H9 (cell line): ENCODE data around the gene PEMT. TPM values are rescaled to one million over a fixed set of nuclear protein-coding genes. Genes with fewer than 3 reads are reported as not detected.

ENCODE experiments used
- DNase-seq: peaks from one replicate; pipeline ENCODE4 v3.0.0-alpha.2; 2017
- H2AFZ ChIP-seq: one replicate; pipeline ENCODE4 v1.6.1; 2013; ENCODE audit warnings: mild to moderate bottlenecking, low read length, control low read depth, moderate library complexity
- H2AK5ac ChIP-seq: 2 replicates; pipeline ENCODE4 v1.6.1; 2013; ENCODE audit warnings: low read length, control low read depth, mixed read lengths; ENCODE audit not compliant: insufficient read length
- H2BK120ac ChIP-seq: one replicate; pipeline ENCODE4 v1.6.1; 2013; ENCODE audit warnings: low read depth, mild to moderate bottlenecking, low read length, control low read depth, inconsistent platforms; ENCODE audit not compliant: poor library complexity, severe bottlenecking
- H2BK12ac ChIP-seq: 2 replicates; pipeline ENCODE4 v1.6.1; 2013; ENCODE audit warnings: low read length, control low read depth, mixed read lengths, low read depth; ENCODE audit not compliant: insufficient read length
- H2BK15ac ChIP-seq: 2 replicates; pipeline ENCODE4 v1.6.1; 2013; ENCODE audit warnings: low read depth, low read length, control low read depth
- H2BK20ac ChIP-seq: one replicate; pipeline ENCODE4 v1.6.1; 2013; ENCODE audit warnings: low read depth, mild to moderate bottlenecking, low read length, control low read depth, inconsistent platforms; ENCODE audit not compliant: poor library complexity, severe bottlenecking
- H2BK5ac ChIP-seq: 2 replicates; pipeline ENCODE4 v1.6.1; 2013; ENCODE audit warnings: low read length, control low read depth, mixed read lengths; ENCODE audit not compliant: insufficient read length
- H3K14ac ChIP-seq: 2 replicates; pipeline ENCODE4 v1.6.1; 2013; ENCODE audit warnings: low read length, control low read depth; ENCODE audit not compliant: insufficient read depth
- H3K18ac ChIP-seq: 2 replicates; pipeline ENCODE4 v1.6.1; 2013; ENCODE audit warnings: low read depth, mild to moderate bottlenecking, mixed read lengths, low read length, control low read depth; ENCODE audit not compliant: insufficient read length
- H3K23ac ChIP-seq: 2 replicates; pipeline ENCODE4 v1.6.1; 2013; ENCODE audit warnings: low read length, control low read depth, mixed read lengths, low read depth; ENCODE audit not compliant: insufficient read length
- H3K23me2 ChIP-seq: 2 replicates; pipeline ENCODE4 v1.6.1; 2013; ENCODE audit warnings: low read depth, mild to moderate bottlenecking, mixed read lengths, low read length, control low read depth; ENCODE audit not compliant: insufficient read length, poor library complexity, severe bottlenecking
- H3K27ac ChIP-seq: 2 replicates; pipeline ENCODE4 v1.5.1; 2013; ENCODE audit warnings: low read length, control low read depth, mixed read lengths, low read depth; ENCODE audit not compliant: insufficient read length
- H3K27me3 ChIP-seq: 2 replicates; pipeline ENCODE4 v1.6.1; 2013; ENCODE audit warnings: low read length, control low read depth, inconsistent platforms; ENCODE audit not compliant: insufficient read depth
- H3K4ac ChIP-seq: 2 replicates; pipeline ENCODE4 v1.6.1; 2013; ENCODE audit warnings: low read depth, mild to moderate bottlenecking, control low read depth, inconsistent platforms, low read length, moderate library complexity
- H3K4me1 ChIP-seq: 2 replicates; pipeline ENCODE4 v1.6.1; 2013; ENCODE audit warnings: low read length, control low read depth, inconsistent platforms; ENCODE audit not compliant: insufficient read depth
- H3K4me2 ChIP-seq: 2 replicates; pipeline ENCODE4 v1.6.1; 2013; ENCODE audit warnings: low read length, control low read depth, mixed read lengths; ENCODE audit not compliant: insufficient read length, insufficient read depth
- H3K56ac ChIP-seq: 2 replicates; pipeline ENCODE4 v1.6.1; 2013; ENCODE audit warnings: low read depth, mild to moderate bottlenecking, mixed read lengths, low read length, control low read depth; ENCODE audit not compliant: insufficient read length
- H3K79me1 ChIP-seq: 2 replicates; pipeline ENCODE4 v1.6.1; 2013; ENCODE audit warnings: low read depth, mild to moderate bottlenecking, moderate library complexity, low read length, control low read depth, inconsistent platforms; ENCODE audit not compliant: insufficient read depth, poor library complexity, severe bottlenecking
- H3K79me2 ChIP-seq: 2 replicates; pipeline ENCODE4 v1.6.1; 2013; ENCODE audit warnings: low read length, control low read depth, inconsistent platforms; ENCODE audit not compliant: insufficient read depth
- H3K9ac ChIP-seq: 2 replicates; pipeline ENCODE4 v1.6.1; 2013; ENCODE audit warnings: low read length, control low read depth, mixed read lengths; ENCODE audit not compliant: insufficient read length; ENCODE audit errors: extremely low read depth
- H3K9me3 ChIP-seq: one replicate; pipeline ENCODE4 v1.6.1; 2013; ENCODE audit warnings: low read depth, low read length, inconsistent platforms; ENCODE audit not compliant: control insufficient read depth
- H3T11ph ChIP-seq: one replicate; pipeline ENCODE4 v1.6.1; 2013; ENCODE audit warnings: mild to moderate bottlenecking, low read length, control low read depth, inconsistent platforms
- H4K20me1 ChIP-seq: one replicate; pipeline ENCODE4 v1.6.1; 2013; ENCODE audit not compliant: control insufficient read depth, insufficient read length, insufficient read depth
- H4K5ac ChIP-seq: 2 replicates; pipeline ENCODE4 v1.6.1; 2013; ENCODE audit warnings: low read depth, mild to moderate bottlenecking, mixed read lengths, low read length, control low read depth; ENCODE audit not compliant: insufficient read length
- H4K8ac ChIP-seq: replicated peaks from 2 replicates; pipeline ENCODE4 v1.6.1; 2013; ENCODE audit warnings: low read length, control low read depth, mixed read lengths, low read depth; ENCODE audit not compliant: insufficient read length
- H4K91ac ChIP-seq: 2 replicates; pipeline ENCODE4 v1.6.1; 2013; ENCODE audit warnings: low read depth, mild to moderate bottlenecking, moderate library complexity, mixed read lengths, low read length, control low read depth; ENCODE audit not compliant: insufficient read length
- H3K27ac Mint-ChIP-seq, 3 experiments: 2 replicates in 2 of 3; 3 replicates in 1 of 3; pipeline ENCODE4 v1.8.0; 2020 to 2021; ENCODE audit warnings: mixed read lengths in 3 of 3, mild to moderate bottlenecking in 1 of 3, moderate library complexity in 1 of 3
- H3K27me3 Mint-ChIP-seq: 2 replicates; pipeline ENCODE4 v1.8.0; 2021; ENCODE audit warnings: low read depth, mild to moderate bottlenecking, moderate library complexity, mixed read lengths
- H3K36me3 Mint-ChIP-seq, 3 experiments: 2 replicates in 2 of 3; 3 replicates in 1 of 3; pipeline ENCODE4 v1.8.0; 2020 to 2021; ENCODE audit warnings: low read depth in 3 of 3, mixed read lengths in 3 of 3; ENCODE audit not compliant: insufficient read depth in 1 of 3
- H3K4me1 Mint-ChIP-seq, 2 experiments: 2 replicates each; pipeline ENCODE4 v1.8.0; 2020; ENCODE audit warnings: mixed read lengths in 2 of 2
- H3K4me3 Mint-ChIP-seq, 2 experiments: 2 replicates in 1 of 2; 3 replicates in 1 of 2; pipeline ENCODE4 v1.8.0; 2020 to 2021; ENCODE audit warnings: mild to moderate bottlenecking in 2 of 2, mixed read lengths in 2 of 2, moderate library complexity in 1 of 2
- H3K9me3 Mint-ChIP-seq, 2 experiments: 2 replicates in 1 of 2; 3 replicates in 1 of 2; pipeline ENCODE4 v1.8.0; 2020; ENCODE audit warnings: mild to moderate bottlenecking in 2 of 2, mixed read lengths in 2 of 2, moderate library complexity in 1 of 2
- CTCF ChIP-seq: fragments of 200-600 bp; sonication (generic); conservative IDR thresholded peaks from 3 replicates; pipeline ENCODE4 v1.8.0; 2021; ENCODE audit warnings: antibody characterized with exemption, mild to moderate bottlenecking
- WGBS: extraction: QIAGEN DNeasy Blood & Tissue Kit; methylation state at CpG from one replicate; pipeline ENCODE4 v1.1.7; 2013; ENCODE audit warnings: missing lambda C conversion rate, low lambda C conversion rate, mixed read lengths; ENCODE audit not compliant: insufficient read length; ENCODE audit errors: extremely low coverage; 5-methylcytosine and 5-hydroxymethylcytosine counted together
- total RNA-seq: library from RNA; stranded (reverse); gene quantifications from 2 replicates; pipeline ENCODE4 v1.2.1, GENCODE V29; 2021

The PEMT gene
- total RNA-seq, 1 experiment from 2014 or later = 63.2 TPM

- Histone ChIP-seq H3K79me2 (no peaks in the 10 kb centered on the region), H3K14ac (no peak overlapping the region), H3K4me1 (no peaks in the 10 kb centered on the region), H3K23me2 (no peaks in the 10 kb centered on the region), H3K9me3 (no peaks in the 10 kb centered on the region), H3T11ph (no peak overlapping the region), H3K27ac (no peak overlapping the region), H3K18ac (no peak overlapping the region), H3K4me2 (no peak overlapping the region), H3K9ac (no peak overlapping the region), H2BK5ac (no peak overlapping the region), H3K23ac (no peak overlapping the region), H3K56ac (no peak overlapping the region), H2BK120ac (no peak overlapping the region), H3K4ac (no peak overlapping the region), H3K79me1 (no peaks in the 10 kb centered on the region), H2AK5ac (no peak overlapping the region), H2AFZ (no peak overlapping the region), H4K5ac (no peak overlapping the region), H3K27me3 (no peaks in the 10 kb centered on the region), H4K8ac (no peak overlapping the region), H4K91ac (no peak overlapping the region), H2BK20ac (no peak overlapping the region), H2BK15ac (no peak overlapping the region), H4K20me1 (no peaks in the 10 kb centered on the region), H2BK12ac (no peak overlapping the region)
- Mint-ChIP-seq H3K27ac (no peak overlapping the region; a peak in 1 of 7 replicates), H3K27me3 (no peaks in the 10 kb centered on the region; the same call in 1 of the 2 replicates), H3K4me3 (no peak overlapping the region), H3K4me1 (peaks cover 4 to 5% of the 10 kb centered on the region in 2 experiments; a peak in 3 of 4 replicates), H3K36me3 (no peaks in the 10 kb centered on the region; a peak in 1 of 7 replicates), H3K9me3 (no peaks in the 10 kb centered on the region)
- no peak for DNase-seq
- TF ChIP-seq CTCF = no peak
- WGBS = no CpG with 5 or more reads among the region's 5 CpGs
Measured at GRCh38 chr17:17541640-17542001, 49.9 kb downstream of the PEMT start.
